GM12878 (cell line): ENCODE measurements around the gene ADGRD1.

Experiments
- CTCF ChIP-seq, 3 experiments: IDR thresholded peaks in 2 of 3; conservative IDR thresholded peaks in 1 of 3; 2 replicates each; pipeline ENCODE4 v1.5.1; 2011; ENCODE audit warnings: low read depth in 3 of 3, low read length in 3 of 3, mild to moderate bottlenecking in 3 of 3, control low read depth in 2 of 3, moderate library complexity in 2 of 3, inconsistent platforms in 1 of 3, mixed read lengths in 1 of 3; ENCODE audit not compliant: control insufficient read depth in 2 of 3, insufficient read depth in 1 of 3; ENCODE audit errors: extremely low read depth in 1 of 3
- EZH2 ChIP-seq: IDR thresholded peaks from 2 replicates; pipeline ENCODE4 v1.6.1; 2012; ENCODE audit warnings: low read depth, mild to moderate bottlenecking, control low read depth, inconsistent platforms, low read length, borderline replicate concordance; ENCODE audit not compliant: control insufficient read depth
- POLR2A ChIP-seq: IDR thresholded peaks from 2 replicates; pipeline ENCODE4 v1.6.1; 2011; ENCODE audit warnings: low read depth, mild to moderate bottlenecking, low read length
- POLR2AphosphoS5 ChIP-seq: IDR thresholded peaks from 2 replicates; pipeline ENCODE4 v1.6.1; 2011; ENCODE audit warnings: mild to moderate bottlenecking, low read length, inconsistent platforms
- SUZ12 ChIP-seq: fragments of 200-600 bp; sonication (generic); IDR thresholded peaks from one replicate; pipeline ENCODE4 v1.6.1; 2018; ENCODE audit warnings: antibody characterized with exemption, mild to moderate bottlenecking; ENCODE audit not compliant: unreplicated experiment
- TF ChIP-seq, protein P1 (sequence below): fragments of 450-650 bp; IDR thresholded peaks from 2 replicates; pipeline ENCODE4 v1.6.1; 2017; ENCODE audit warnings: mild to moderate bottlenecking, moderate library complexity

DNA sequence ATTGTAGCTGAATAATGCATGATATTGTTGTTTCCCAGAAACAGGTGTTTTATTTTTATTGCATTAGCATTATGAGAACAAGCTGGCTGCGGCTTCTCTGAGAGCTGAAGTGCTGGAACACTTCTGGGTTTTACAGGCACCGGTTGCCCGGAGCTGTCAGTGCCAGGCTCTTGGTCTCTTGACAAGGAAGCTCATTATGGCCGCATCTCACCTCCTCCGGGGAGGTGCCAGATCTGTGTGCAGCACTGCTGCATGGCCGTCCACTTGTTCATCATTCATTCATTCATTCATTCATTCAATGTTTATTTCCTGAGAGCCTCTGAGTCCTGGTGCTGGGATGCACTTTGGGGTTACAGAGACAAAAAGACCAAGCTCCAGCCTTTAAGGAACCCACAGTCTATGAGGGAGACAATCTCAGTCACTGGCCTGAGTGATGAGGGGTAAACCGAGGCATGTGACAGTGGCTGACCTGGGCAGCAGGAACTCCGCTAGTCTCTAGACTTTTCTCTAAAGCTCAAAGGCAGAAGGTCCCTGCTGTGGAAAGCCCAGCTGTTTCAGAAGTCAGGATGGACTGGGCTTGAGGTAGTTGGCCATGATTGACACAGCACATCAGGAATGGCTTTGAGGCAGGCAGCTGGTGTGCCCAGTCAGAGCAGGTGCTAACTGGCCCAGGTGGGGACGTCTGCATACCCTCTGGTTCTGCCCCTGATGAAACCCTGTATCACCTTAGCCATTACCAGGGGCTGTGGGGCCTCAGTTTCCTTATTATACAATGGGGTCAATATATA lies 181.0 kb downstream of the ADGRD1 start:
- TF ChIP-seq SUZ12 (no peak), POLR2AphosphoS5 (no peak), POLR2A (no peak), EZH2 (no peak), CTCF (IDR thresholded peaks at IDR 0.05 in 2 of 3, conservative IDR thresholded peaks at IDR 0.05 in 1 of 3; ENCODE audit: control insufficient read depth in 2 of 3, extremely low read depth in 1 of 3, insufficient read depth in 1 of 3, low read depth in 3 of 3, low read length in 3 of 3) (no peak)
- TF ChIP-seq, protein P1, sequence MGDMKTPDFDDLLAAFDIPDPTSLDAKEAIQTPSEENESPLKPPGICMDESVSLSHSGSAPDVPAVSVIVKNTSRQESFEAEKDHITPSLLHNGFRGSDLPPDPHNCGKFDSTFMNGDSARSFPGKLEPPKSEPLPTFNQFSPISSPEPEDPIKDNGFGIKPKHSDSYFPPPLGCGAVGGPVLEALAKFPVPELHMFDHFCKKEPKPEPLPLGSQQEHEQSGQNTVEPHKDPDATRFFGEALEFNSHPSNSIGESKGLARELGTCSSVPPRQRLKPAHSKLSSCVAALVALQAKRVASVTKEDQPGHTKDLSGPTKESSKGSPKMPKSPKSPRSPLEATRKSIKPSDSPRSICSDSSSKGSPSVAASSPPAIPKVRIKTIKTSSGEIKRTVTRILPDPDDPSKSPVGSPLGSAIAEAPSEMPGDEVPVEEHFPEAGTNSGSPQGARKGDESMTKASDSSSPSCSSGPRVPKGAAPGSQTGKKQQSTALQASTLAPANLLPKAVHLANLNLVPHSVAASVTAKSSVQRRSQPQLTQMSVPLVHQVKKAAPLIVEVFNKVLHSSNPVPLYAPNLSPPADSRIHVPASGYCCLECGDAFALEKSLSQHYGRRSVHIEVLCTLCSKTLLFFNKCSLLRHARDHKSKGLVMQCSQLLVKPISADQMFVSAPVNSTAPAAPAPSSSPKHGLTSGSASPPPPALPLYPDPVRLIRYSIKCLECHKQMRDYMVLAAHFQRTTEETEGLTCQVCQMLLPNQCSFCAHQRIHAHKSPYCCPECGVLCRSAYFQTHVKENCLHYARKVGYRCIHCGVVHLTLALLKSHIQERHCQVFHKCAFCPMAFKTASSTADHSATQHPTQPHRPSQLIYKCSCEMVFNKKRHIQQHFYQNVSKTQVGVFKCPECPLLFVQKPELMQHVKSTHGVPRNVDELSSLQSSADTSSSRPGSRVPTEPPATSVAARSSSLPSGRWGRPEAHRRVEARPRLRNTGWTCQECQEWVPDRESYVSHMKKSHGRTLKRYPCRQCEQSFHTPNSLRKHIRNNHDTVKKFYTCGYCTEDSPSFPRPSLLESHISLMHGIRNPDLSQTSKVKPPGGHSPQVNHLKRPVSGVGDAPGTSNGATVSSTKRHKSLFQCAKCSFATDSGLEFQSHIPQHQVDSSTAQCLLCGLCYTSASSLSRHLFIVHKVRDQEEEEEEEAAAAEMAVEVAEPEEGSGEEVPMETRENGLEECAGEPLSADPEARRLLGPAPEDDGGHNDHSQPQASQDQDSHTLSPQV, result no peak
